ENCODE results near the gene HSH2D. TPM values are rescaled to one million over a fixed set of nuclear protein-coding genes. Genes with fewer than 3 reads are reported as not detected.

HSH2D gene
- total and polyA plus RNA-seq, 9 of the 15 experiments (the other 6 are each of a cell fraction or from before 2014, with no cell fraction given): 0.03 to 1.1 (median 0.35) TPM; not detected in 1

DNA sequence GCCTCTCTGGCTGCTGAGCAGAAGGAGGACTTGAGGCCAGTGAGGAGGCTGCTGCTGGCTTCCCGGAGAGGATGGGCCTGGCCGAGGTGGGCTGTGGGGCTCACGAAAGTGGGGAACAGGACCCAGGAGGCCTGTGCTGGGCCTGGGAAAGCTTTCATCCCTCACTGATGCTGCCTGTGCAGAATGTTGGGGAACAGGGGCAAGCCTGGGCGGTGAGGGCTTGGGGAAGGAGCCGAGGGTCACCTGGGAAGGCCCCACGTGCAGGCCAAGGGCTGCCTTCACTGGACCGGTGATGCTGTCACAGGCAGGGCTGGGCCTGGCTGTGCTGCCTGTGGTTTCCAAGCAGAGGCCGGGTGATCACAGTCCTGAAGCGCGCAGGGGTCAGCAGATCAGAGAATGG is 63.6 kb downstream of the HSH2D start (continued):
- TF ChIP-seq, protein P1, sequence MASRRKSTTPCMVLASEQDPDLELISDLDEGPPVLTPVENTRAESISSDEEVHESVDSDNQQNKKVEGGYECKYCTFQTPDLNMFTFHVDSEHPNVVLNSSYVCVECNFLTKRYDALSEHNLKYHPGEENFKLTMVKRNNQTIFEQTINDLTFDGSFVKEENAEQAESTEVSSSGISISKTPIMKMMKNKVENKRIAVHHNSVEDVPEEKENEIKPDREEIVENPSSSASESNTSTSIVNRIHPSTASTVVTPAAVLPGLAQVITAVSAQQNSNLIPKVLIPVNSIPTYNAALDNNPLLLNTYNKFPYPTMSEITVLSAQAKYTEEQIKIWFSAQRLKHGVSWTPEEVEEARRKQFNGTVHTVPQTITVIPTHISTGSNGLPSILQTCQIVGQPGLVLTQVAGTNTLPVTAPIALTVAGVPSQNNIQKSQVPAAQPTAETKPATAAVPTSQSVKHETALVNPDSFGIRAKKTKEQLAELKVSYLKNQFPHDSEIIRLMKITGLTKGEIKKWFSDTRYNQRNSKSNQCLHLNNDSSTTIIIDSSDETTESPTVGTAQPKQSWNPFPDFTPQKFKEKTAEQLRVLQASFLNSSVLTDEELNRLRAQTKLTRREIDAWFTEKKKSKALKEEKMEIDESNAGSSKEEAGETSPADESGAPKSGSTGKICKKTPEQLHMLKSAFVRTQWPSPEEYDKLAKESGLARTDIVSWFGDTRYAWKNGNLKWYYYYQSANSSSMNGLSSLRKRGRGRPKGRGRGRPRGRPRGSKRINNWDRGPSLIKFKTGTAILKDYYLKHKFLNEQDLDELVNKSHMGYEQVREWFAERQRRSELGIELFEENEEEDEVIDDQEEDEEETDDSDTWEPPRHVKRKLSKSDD (conservative IDR thresholded peaks at IDR 0.05; ENCODE audit: low read length): no peak
- no peak for TF ChIP-seq TEAD1 (CRISPR knock-in tag; IDR thresholded peaks at IDR 0.05)
- TF ChIP-seq ESRRB (CRISPR knock-in tag; IDR thresholded peaks at IDR 0.05; ENCODE audit: borderline replicate concordance): no peak

GRCh38 chr19:16207490-16208025 is 64.1 kb downstream of the HSH2D start:
- CTCF ChIA-PET (ENCODE audit: low intra/inter-chr PET ratio): no interaction called here
- no peaks in the 10 kb centered on the region for H3K79me2 ChIP-seq (ENCODE audit: control insufficient read depth, insufficient read depth, low read length)
- FAIRE-seq (no peak), ATAC-seq (no peak), DNase-seq (ENCODE audit: extremely low read depth in 1 of 4, low spot score in 3 of 4) (no peak)
- no peaks in the 10 kb centered on the region for H4K20me1 ChIP-seq (replicated peaks; ENCODE audit: control insufficient read depth, insufficient read depth, low read length)
- no peak overlapping the region for H3K4me3 ChIP-seq
- no peak overlapping the region for H3K27ac ChIP-seq (ENCODE audit: extremely low read depth, low read depth, low read length)
- H2AFZ ChIP-seq (ENCODE audit: low read depth, low read length): no peak overlapping the region
- no peaks in the 10 kb centered on the region for H3K9me3 ChIP-seq (replicated peaks; ENCODE audit: control insufficient read depth, insufficient read depth, low read depth, low read length)
- intact Hi-C loops (cut with micrococcal nuclease) (no loop called here), in situ Hi-C loops (cut with MboI) (no loop called here)
- H3K9me1 ChIP-seq (ENCODE audit: control insufficient read depth, insufficient read depth, low read length): peaks cover 4% of the 10 kb centered on the region
- H3K4me2 ChIP-seq (ENCODE audit: insufficient read depth, low read length): no peak overlapping the region
- POLR2A ChIA-PET: interaction anchor here (2.4 kb wide), 1 partner anchor 10 kb away, joined by 8 read pairs; the partner anchor contains the start of gene AP1M1
- H3K4me1 ChIP-seq (replicated peaks in 1 of 2; ENCODE audit: control insufficient read depth in 2 of 2, insufficient read depth in 2 of 2, low read length in 2 of 2): peaks cover 0 to 16% of the 10 kb centered on the region in 2 experiments; a peak in 3 of 5 replicates
- H3K9ac ChIP-seq (ENCODE audit: insufficient read depth in 1 of 2, low read depth in 2 of 2, low read length in 2 of 2): peak overlapping the region in 1 of 2 experiments; percentile 26; a peak in 1 of 4 replicates
- WGBS (ENCODE audit: insufficient coverage, low coverage, missing lambda C conversion rate): 74% methylated on average over 9 of the region's 12 CpGs
- BruUV-seq (replicated peaks): no TSS peak
- H3K36me3 ChIP-seq (ENCODE audit: control insufficient read depth, insufficient read depth, low read length): peaks cover 38% of the 10 kb centered on the region; the same call in 2 of the 3 replicates
- no peaks in the 10 kb centered on the region for H3K27me3 ChIP-seq (ENCODE audit: control insufficient read depth in 2 of 2, insufficient read depth in 2 of 2, low read length in 2 of 2)
- TF ChIP-seq ZNF655 (CRISPR knock-in tag; IDR thresholded peaks at IDR 0.05): no peak
- TF ChIP-seq MEIS2 (IDR thresholded peaks at IDR 0.05; ENCODE audit: partially characterized antibody): no peak
- no peak for TF ChIP-seq NCOA1 (IDR thresholded peaks at IDR 0.05; ENCODE audit: low read depth)
- no peak for TF ChIP-seq MYBL2 (IDR thresholded peaks at IDR 0.05; ENCODE audit: low read depth)
- no peak for TF ChIP-seq MYBL2 (CRISPR knock-in tag; IDR thresholded peaks at IDR 0.05; ENCODE audit: borderline replicate concordance)
- no peak for TF ChIP-seq ZSCAN29 (IDR thresholded peaks at IDR 0.05)
- TF ChIP-seq SP1 (CRISPR knock-in tag; IDR thresholded peaks at IDR 0.05): no peak
- TF ChIP-seq KLF10 (CRISPR knock-in tag; IDR thresholded peaks at IDR 0.05): no peak
- TF ChIP-seq MYNN (IDR thresholded peaks at IDR 0.05): no peak
- TF ChIP-seq MYNN (CRISPR knock-in tag; IDR thresholded peaks at IDR 0.05): no peak
- TF ChIP-seq ZEB2 (IDR thresholded peaks at IDR 0.05): no peak
- TF ChIP-seq GATA2 (CRISPR knock-in tag; IDR thresholded peaks at IDR 0.05): no peak
- no peak for TF ChIP-seq SNIP1 (IDR thresholded peaks at IDR 0.05; ENCODE audit: low read depth)
- TF ChIP-seq GABPB2 (CRISPR knock-in tag; conservative IDR thresholded peaks at IDR 0.05): no peak
- TF ChIP-seq SIN3A (IDR thresholded peaks at IDR 0.05; ENCODE audit: borderline replicate concordance in 2 of 2, control insufficient read depth in 1 of 2, low read depth in 2 of 2, low read length in 2 of 2): no peak
- TF ChIP-seq DIDO1 (tag; IDR thresholded peaks at IDR 0.05; ENCODE audit: low read depth): no peak
- TF ChIP-seq TCF7 (IDR thresholded peaks at IDR 0.05; ENCODE audit: borderline replicate concordance): no peak
- no peak for TF ChIP-seq SRSF1 (IDR thresholded peaks at IDR 0.05; ENCODE audit: low read depth, low read length)

Data from K562 (cell line).